Endometrial microvascular endothelial cells (primary cell): ENCODE data around the gene TRPM5. TPM values are rescaled to one million over a fixed set of nuclear protein-coding genes. Genes with fewer than 3 reads are reported as not detected.

Experiments used
- in situ Hi-C: cut with HindIII; loops from 2 replicates; pipeline ENCODE4 v1.10.0; 2017; ENCODE audit warnings: low sequenced_read_pairs, low pct_unique_long_range_greater_than_20kb; ENCODE audit errors: inconsistent ontology term
- total RNA-seq: library from RNA; depleted of rRNA; stranded (reverse); fragments of >200 nt; gene quantifications from one replicate; pipeline ENCODE4 v1.2.3, GENCODE V29; 2015; ENCODE audit errors: inconsistent ontology term

The TRPM5 gene
- total RNA-seq, 1 donor from 2014 or later, result not detected

DNA sequence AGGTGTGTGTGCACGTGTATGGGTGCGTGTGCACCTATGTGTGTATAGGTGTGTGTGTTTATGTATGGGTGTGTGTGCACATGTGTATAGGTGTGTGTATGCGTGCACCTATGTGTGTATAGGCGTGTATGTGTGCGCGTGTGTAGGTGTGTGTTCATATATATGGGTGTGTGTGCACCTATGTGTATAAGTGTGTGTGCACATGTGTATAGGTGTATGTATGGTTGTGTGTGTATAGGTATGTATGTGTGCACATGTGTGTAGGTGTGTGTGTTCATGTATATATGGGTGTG is 27.4 kb upstream of the TRPM5 start:
- in situ Hi-C loops, result no loop called here

DNA sequence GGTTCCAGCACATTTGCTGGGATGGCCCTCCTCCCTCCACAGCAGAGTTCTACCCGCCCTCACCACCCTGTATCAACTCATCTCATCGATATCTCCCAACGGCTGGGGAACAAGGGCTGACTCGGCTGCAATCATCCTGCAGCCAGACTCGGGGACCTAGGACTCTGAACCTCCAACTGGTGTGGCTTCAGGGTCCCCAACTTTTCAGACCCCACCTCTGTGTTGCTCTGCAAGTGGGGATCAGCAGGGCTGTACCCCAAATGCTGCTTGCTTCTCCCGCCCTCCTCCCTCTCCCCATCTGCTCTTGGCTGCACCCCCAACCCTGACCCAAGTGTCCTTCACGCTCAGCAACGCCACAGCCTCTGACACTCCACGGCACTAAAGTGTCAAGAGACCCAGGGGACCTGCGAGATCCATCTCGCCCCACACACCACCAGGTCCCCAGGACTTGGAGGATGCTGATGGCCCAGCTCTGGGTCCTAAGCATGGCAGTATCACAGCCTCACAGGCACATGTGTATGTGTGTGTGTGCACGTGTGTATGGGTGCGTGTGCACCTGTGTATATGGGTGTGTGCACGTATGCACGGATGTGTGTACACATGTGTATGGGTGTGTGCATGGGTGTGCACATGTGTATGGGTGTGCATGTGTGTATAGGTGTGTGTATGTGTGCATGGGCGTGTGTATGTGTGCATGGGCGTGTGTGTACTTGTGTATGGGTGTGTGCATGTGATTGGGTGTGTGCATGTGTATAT is 26.9 kb upstream of the TRPM5 start:
- in situ Hi-C loops, result no loop called here

DNA sequence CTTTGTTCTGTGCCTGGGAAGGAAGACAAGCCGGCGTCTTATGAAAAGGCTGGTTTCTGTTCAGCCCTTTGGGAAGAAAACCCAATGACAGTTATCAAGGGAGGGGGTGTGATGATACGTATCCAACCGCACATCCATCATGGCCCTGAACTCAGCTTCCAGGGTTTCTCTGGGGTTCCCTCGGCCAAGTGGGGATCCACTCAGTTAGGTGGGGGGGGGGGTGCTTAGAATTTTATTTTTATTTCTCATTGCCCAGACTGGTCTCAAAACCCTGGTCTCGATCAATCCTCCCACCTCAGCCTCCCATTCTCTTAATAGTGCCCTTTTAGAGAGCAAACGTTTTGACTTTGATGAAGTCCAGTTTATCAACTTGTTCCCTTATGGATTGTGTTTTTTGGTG is 26.2 kb upstream of the TRPM5 start:
- in situ Hi-C loops, result no loop called here

DNA sequence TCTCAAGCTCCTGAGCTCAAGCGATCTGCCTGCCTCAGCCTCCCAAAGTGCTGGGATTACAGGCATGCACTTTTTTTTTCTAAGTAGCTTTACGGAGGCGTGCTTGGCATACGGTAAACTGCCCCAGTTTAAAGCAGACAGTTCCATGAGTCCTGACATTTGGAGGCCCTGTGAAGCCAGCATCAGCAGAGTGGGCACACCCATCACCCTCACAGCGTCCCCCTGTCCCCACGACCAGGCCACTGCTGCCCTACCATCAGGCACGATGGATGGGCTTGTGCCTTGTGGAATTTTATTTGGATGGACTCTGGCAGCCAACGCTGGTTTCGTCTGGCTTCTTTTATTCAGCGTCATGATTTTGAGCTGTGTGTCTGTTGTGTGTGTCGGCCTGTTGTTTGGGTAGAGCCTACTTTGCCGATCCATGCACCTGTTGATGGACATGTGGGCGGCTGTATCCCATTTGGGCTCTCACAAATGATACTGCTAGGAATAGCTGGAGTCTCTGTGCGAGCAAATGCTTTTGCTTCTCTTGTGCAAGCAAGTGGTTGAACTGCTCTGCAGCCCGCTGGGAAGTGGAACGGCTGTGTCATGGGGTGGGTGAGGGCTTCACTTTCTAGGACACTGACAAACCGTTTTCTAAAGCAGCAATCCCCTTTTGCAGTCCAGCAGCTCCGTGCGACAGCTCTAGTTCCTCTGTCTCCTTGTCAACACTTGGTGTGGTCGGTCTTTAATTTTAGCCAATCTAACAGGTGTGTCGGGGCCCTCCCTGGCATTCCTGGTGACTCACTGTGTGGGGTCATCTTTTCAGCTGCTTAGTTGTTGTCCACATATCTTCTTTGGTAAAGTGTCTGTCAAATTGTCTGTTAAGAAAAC is 24.3 kb upstream of the TRPM5 start:
- in situ Hi-C loops, result no loop called here

DNA sequence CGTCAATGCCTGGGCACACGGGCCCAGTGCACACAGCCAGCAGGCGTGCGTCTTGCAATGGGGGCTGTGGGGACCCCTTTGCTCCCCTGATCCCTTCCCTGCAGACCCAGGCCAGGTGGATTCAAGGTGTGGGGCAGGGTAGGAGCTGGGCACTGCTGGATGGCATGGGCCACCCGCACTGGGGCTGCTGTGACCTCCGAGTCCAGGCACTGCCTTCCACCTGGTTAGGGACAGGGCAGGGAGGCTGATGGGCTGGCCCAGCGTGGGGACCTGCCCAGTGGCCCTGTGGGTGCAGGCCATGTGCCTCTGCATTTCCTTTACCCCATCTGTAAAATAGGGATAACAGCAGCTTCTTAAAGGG is 23.4 kb upstream of the TRPM5 start:
- in situ Hi-C loops, result no loop called here

DNA sequence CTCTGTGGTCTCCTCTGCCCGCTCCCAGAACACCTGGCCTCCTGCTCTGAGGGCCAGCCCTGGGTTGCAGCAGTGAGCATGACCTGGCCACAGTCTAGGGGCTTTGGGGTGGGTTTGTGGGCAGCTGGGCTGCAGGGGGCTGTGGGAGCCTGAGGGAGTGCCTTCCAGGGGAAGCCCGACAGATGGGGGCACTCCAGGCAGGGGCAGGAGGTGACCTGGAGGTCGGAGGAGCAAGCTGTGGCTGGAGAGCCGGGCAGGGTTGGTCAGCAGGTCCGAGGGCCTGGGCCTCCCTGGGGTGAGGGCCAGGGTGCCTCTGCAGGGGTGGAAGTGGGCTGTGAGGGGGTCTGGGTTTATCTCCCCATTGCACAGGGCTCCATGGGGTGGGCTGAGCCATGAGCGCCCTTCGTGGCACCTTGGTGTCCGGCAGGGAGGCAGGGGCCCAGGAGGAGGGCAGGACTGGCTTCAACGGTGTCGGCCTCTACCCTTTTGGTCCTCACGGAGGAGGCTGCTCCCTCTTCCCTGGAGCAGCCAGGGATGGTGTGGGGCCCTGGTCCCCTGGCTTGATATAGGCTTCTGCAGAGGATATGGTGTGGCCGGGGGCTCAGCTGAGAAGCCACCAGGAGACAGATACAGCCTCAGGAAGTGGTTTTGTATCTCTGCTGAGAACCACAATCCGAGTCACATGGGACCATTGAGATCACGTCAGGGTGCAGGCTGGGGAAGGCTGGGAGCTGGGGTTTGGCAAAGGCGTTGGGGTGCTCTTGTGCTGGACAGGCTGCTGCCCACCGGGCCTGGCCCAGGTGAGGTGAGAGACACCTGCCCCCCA is 22.8 kb upstream of the TRPM5 start:
- in situ Hi-C loops, result no loop called here

DNA sequence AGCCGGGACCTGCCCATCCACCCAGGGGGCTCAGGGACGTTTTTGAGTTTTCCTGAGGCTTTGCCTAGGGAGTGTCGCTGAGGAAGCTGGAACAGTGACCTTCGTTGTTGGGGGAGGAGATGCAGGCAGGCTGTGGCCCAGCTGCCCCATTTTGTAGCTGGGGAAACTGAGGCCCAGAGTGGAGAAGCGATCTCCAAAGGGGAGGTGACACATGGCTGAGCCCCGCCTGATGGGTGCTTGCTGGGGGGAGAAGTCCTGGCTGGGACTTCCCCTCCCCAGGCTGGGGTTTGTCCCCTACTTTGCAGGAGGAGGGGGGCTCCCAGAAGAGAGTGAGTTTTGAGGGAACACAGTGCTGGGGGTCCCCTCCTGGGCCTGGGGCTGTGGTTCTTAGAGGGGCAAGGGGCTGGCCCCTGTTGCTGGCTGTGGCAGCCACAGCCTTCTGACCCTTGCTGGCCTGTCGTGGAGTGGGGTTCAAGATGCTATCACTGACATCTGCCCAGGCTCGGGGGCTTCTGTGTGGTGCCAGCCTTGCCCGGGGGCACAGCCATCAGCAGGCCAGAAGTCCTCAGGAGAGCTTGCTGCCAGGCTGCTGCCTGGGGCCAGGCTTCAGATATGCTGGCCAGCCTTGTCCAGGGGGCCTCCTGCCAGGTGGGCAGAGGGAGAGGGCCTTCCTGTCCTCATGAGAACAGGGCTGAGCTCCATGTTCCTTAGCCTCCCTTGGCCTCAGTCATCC is 21.9 kb upstream of the TRPM5 start:
- in situ Hi-C loops, result no loop called here

DNA sequence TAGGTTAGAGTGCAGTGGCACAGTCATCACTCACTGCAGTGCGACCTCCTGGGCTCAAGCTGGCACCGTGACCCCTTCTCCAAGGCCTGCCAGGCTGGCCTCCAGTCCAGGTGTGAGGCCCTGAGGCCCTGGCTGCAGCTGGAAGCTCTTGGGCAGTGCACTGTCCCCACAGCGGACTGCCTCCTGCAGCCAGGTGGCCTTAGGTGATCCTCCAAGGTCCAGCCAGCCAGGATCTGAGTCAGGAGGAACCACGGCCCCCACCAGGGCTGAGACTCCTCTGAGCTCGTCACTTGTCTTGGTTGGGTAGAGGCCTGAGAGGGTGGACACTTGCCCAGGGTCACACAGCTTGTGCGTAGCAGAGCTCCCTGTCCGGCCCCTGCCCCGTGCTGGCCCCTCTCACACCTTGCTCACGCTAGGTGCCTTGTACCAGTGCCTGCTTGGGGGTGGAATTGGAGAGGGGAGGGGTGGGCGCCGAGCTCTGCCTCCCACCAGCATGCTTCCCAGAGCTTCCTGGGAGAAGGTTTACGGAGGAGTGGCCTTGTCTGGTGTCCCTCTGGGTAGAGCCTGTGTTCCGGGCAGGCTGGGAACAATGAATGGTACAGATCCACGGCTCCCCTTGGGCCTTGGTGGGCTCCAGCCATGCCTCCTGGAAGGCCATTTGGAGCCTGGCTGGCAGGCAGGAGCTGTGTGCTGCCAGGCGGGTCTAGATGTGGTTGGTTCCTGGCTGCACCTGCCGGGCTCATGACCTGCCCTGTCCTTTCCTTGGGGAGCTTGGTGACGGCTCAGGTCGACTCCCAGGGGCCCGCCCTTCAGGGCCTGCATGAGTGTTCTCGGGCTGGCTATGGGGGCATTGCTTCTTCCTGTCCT is 21.1 kb upstream of the TRPM5 start:
- in situ Hi-C loops, result no loop called here

DNA sequence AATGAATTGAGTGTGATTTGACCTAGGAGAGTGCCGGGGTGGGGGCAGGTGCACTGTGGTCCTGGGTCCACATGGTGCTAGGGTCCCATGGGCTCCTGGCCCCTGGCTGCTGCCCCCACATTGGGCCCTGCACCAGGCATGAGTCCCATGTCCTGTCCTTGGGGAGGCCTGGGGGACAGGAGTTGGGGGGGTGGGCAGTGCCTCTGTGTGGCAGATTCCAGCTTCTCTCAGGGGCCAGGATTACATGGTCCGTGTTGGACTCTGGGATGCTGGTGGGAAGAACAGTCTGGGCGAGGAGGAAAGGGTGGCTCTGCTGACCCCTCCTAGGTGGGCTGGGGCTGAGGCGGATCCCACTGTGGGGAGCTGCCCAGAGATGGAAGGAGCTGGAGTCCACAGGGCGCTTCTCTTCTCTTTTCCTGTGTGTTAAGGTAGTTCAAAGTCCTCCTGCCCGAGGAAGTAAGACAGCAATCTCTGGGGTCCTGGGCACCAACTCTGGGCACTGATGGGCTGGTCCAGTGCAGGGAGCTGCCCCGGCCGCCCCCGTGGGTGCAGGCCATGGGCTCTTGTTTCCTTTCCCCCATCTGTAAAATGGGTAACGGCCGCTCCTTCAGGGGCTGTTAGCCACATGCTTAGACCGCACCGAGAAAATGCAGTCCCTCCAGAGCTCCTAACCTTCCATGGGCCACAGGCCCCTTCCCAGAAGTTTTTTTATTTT is 20.3 kb upstream of the TRPM5 start:
- in situ Hi-C loops, result no loop called here

DNA sequence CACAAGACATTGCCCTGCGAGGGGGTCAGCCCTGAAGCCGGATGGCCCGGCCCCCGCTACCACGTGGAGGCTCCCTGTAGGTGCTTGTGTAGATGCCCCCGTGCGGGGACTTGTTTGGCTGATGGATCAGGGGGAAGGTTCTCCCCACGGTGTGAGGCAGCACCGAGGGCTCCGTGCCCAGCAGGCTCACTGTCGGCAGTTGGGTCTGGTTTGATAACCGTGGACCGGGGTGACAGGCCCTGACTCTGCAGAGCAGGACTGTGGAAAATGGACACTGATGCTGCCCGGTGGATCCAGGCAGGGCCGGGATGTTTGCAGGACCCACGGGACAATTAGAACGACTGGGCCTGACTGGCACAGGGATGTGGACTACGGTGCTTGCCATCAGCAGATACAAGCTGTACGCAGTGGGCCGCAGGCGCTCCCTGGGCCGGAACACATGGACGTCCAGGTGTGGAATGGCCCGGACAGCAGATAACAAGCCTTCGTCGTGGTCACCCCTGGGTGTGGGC is 19.5 kb upstream of the TRPM5 start:
- in situ Hi-C loops, result no loop called here

DNA sequence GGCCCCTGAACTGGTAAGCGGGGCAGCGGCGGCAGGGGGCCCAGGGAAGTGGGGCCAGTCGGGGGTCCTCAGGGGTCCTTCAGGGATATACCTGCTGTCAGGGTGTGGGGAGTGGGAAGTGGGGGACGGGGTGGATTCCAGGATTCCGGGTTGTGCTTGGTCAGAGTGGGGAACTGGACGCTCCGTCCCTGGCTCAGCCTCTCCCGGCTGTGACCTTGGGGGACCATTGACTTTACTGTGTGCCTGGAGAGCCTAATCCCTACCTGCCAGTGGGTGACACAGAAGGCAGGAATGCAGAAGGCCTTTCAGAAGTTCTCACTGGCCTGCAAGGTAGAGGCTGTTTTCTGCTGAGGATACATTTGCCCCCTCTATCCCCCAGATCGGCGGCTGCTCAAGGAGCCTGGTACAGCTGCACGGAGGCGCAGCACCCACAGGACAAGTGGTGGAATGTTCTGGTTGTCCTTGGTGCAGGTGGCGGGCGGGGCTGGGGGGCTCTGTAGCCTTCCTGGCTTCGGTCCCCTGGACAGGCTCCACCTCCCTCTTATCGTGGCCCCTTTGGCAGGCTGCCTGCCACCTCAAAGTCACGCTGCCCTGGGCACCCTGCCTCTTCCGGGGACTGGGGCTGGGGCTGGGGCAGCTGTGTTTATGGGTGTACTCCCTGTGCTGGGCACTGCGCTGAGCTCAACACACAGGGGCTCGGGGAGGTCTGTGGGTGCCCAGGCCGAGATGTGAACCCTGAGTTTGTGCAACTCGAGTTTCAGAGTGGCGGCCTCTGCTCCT is 18.9 kb upstream of the TRPM5 start:
- in situ Hi-C loops, result no loop called here

DNA sequence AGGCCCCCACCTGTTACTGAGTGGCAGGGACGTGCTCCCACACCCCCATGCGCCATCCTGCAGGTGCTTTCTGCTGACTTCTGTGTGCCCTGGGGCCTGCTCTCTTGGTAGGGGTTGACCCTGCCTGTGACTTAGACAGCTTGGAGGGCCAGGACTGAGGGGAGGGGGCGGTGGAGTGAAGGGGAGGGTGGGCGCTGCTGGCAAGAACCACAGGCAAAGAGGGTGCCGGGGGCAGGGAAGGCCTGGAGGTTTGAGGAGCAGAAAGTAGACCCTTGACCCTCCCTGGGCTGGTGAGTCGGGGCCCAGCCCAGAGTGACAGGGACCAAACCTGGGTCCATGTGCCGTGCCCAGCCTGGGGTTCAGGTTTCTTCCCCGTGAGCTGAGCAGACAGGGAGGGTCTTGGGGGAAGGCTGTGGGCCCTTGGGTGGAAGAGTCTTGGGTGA is 18.2 kb upstream of the TRPM5 start:
- in situ Hi-C loops, result no loop called here

DNA sequence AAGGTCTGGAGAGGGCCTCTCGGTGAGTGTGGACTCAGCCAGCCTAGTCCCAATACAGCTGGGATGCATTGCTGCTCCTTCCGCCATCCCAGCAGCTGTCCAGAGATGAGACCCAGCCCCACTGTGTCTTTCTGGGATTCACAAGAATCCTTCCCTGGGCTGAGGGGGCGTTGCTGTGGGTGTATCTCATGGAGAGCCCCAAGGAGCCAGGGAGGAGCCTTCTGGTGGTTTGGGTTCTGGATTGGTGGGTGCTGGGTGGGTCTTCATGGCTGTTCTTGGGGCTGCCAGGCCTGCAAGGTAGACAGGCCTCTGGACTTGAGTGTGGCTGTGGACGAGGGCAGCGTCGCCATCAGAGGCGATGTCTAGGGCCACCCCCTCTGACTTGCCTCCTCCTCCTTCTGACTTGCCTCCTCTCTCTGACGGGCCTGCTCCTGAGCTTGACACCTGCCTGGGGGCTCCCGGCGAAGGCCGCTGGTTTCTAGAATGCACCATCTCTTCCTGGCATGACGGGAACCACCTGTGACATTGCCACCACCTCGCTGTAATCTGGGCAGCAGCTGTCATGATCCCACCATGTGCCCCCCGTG is 17.7 kb upstream of the TRPM5 start:
- in situ Hi-C loops, result no loop called here

DNA sequence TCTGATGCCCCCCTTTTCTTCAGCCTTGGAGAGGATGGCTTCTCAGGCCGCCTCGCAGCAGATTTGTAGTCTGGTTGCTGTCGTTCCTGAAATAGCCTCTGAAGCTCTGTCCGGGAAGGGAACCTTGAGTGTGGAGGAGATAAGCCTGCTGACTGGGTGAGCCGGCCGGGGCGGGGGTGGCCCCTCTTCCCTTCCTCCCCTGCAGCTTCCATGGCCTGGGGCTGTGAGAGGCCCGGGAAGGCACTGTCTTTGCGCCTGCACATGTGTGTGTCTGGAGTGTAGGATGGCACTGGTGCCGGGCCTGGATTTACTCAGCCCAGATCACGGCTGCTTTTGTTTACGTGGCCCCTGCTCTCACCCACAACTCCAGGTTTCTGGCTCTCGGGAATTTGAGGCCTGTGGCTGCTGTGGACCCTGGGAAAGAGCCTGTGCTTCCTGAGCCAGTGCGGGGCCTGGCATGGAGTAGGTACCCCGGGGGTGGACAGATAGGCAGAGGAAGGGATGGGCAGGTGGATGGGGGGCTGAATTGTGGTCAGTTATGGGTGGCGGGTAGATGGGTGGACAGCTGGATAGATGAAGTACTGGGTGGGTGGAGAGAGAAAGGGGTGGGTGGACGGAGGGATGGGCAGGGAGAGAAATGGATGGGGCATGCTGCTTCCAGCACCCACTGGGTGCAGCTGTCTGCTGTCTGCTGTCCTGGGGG is 17.1 kb upstream of the TRPM5 start:
- in situ Hi-C loops, result no loop called here

DNA sequence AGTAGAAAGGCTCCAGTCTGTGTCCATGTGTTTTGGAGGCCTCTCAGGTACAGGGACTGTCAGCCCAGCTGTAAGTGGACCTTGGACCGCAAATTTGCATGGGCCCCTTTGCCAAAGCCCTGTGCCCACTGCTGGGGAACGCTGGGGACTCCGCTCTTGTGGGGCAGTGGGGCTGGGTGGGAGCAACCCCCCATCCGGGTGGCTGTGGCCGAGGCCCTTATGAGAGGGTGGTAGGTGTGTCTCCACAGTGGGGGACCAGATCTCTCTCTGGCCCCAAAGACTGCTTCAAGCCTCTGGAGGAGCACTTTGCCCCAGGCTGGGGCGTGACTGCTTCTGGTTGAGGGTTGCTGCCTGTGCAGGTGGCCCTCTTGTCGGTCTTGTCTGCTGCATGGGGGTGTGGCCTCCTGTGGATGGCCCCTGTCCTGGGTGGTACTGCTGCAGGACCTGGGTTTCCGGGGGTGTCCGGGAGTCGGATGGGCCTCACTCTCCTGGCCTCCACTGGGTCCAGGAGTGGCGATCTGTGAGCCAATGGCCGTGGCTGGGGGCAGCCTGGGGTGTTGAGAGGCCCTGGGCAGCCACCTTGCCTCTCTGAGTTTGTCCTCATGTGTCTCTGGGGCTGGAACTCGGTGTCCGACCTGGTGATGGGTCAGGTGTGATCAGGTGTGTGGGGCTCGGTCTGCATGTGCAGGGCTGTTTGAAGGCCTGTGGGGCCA is 16.4 kb upstream of the TRPM5 start:
- in situ Hi-C loops, result no loop called here
